CD8-positive, alpha-beta memory T cell (primary cell): ENCODE results near the gene TMEM270. TPM values are rescaled to one million over a fixed set of nuclear protein-coding genes. Genes with fewer than 3 reads are reported as not detected.
"Not testable (repeated sequence)": the region's sequence is repeated elsewhere in the genome, so short reads cannot be mapped to it uniquely, and the experiment has no call there.

ENCODE experiments used
- CTCF ChIA-PET: fragments of 350-600 bp; sonication (Branson Sonifier 250); formaldehyde crosslinking; loops from one replicate; lab custom pipeline; 2021; ENCODE audit warnings: antibody characterized with exemption; lab: Charles Lee
- POLR2A ChIA-PET: fragments of 350-600 bp; sonication (Branson Sonifier 250); formaldehyde crosslinking; loops from one replicate; lab custom pipeline; 2021; ENCODE audit warnings: antibody characterized with exemption; lab: Charles Lee
- DNase-seq, 5 donors: peaks; one replicate each; pipeline versions ENCODE4 v3.0.0 to v3.0.0-alpha.2; 2020 to 2022; ENCODE audit warnings: mixed read lengths in 1 of 5
- H3K27ac ChIP-seq: one replicate; pipeline ENCODE4 v1.7.0; 2013; ENCODE audit warnings: low read depth, mild to moderate bottlenecking, low read length, moderate library complexity
- H3K27me3 ChIP-seq: 2 replicates; pipeline ENCODE4 v1.7.0; 2013; ENCODE audit warnings: low read length, mild to moderate bottlenecking; ENCODE audit not compliant: insufficient read depth, poor library complexity, severe bottlenecking
- H3K36me3 ChIP-seq: 2 replicates; pipeline ENCODE4 v1.7.0; 2013; ENCODE audit warnings: mild to moderate bottlenecking, low read length, moderate library complexity; ENCODE audit not compliant: insufficient read depth
- H3K4me1 ChIP-seq: 2 replicates; pipeline ENCODE4 v1.7.0; 2013; ENCODE audit warnings: mild to moderate bottlenecking, low read length, moderate library complexity; ENCODE audit not compliant: insufficient read depth
- H3K4me3 ChIP-seq: 2 replicates; pipeline ENCODE4 v1.7.0; 2013; ENCODE audit warnings: mild to moderate bottlenecking, low read length
- H3K9me3 ChIP-seq: 2 replicates; pipeline ENCODE4 v1.7.0; 2013; ENCODE audit warnings: mild to moderate bottlenecking, low read length
- H3K27ac Mint-ChIP-seq, 8 donors: one replicate each; pipeline ENCODE4 v1.8.0; 2020 to 2021; ENCODE audit warnings: mixed read lengths in 8 of 8, mild to moderate bottlenecking in 6 of 8, inconsistent platforms in 3 of 8, moderate library complexity in 3 of 8
- H3K27me3 Mint-ChIP-seq, 2 donors: one replicate each; pipeline ENCODE4 v1.8.0; 2020 to 2021; ENCODE audit warnings: mixed read lengths in 2 of 2, mild to moderate bottlenecking in 1 of 2, moderate library complexity in 1 of 2
- H3K36me3 Mint-ChIP-seq, 3 donors: one replicate each; pipeline ENCODE4 v1.8.0; 2020 to 2021; ENCODE audit warnings: mixed read lengths in 3 of 3, inconsistent platforms in 1 of 3, mild to moderate bottlenecking in 1 of 3
- H3K4me1 Mint-ChIP-seq, 3 donors: one replicate each; pipeline ENCODE4 v1.8.0; 2020 to 2021; ENCODE audit warnings: mixed read lengths in 3 of 3, inconsistent platforms in 1 of 3, mild to moderate bottlenecking in 1 of 3
- H3K4me3 Mint-ChIP-seq, 7 donors: one replicate each; pipeline ENCODE4 v1.8.0; 2020 to 2021; ENCODE audit warnings: mixed read lengths in 7 of 7, mild to moderate bottlenecking in 6 of 7, moderate library complexity in 4 of 7, inconsistent platforms in 2 of 7
- H3K9me3 Mint-ChIP-seq, 5 donors: one replicate each; pipeline ENCODE4 v1.8.0; 2020 to 2022; ENCODE audit warnings: mixed read lengths in 5 of 5, mild to moderate bottlenecking in 3 of 5, moderate library complexity in 2 of 5, inconsistent platforms in 1 of 5
- polyA plus RNA-seq: library from polyadenylated mRNA; unstranded; fragments of 300-500 nt; fragmentation: Illumina TruSeq; gene quantifications from one replicate; pipeline ENCODE4 v1.2.3, GENCODE V29; 2021
- total RNA-seq, 2 experiments: library from RNA; stranded (reverse); gene quantifications; one replicate each; pipeline ENCODE4 v1.2.3, GENCODE V29; 2021

The TMEM270 gene
- total and polyA plus RNA-seq, 3 experiments from 2014 or later, result not detected

GRCh38 chr7:73842067-73842976 lies 18.6 kb upstream of the TMEM270 start, which contains the start of gene METTL27:
METTL27 (minus strand) TSS chr7:73842516; CDS start chr7:73842140, 376 bp downstream.
- no peaks in the 10 kb centered on the region for H3K9me3 ChIP-seq
- Mint-ChIP-seq H3K36me3 (no peaks in the 10 kb centered on the region), H3K4me3 (peak within 1 kb of the TSS; percentile 82 to 93 (median 87)), H3K27me3 (peaks cover 3 to 9% of the 10 kb centered on the region in 2 donors), H3K9me3 (no peaks in the 10 kb centered on the region), H3K4me1 (peaks cover 8 to 24% (median 8%) of the 10 kb centered on the region in 3 donors), H3K27ac (peak within 1 kb of the TSS in 7 of 8 donors; percentile 41 to 84 (median 66))
- POLR2A ChIA-PET, result no interaction called here
- H3K27ac ChIP-seq, result peak within 1 kb of the TSS; percentile 51
- H3K4me1 ChIP-seq, result peaks cover 6% of the 10 kb centered on the region
- no peaks in the 10 kb centered on the region for H3K36me3 ChIP-seq
- H3K4me3 ChIP-seq, result peak within 1 kb of the TSS; percentile 66
- H3K27me3 ChIP-seq, result no peaks in the 10 kb centered on the region
- CTCF ChIA-PET, result interaction anchor here (0.5 to 2.6 kb wide), 4 partner anchors 8 to 24 kb away, joined by 3 to 10 read pairs (median 4); no protein-coding TSS in a partner anchor
- peak; percentile 84 to 92 (median 85) for DNase-seq

- no peaks in the 10 kb centered on the region for H3K27me3 ChIP-seq
- ChIA-PET POLR2A (no interaction called here), CTCF (interaction anchor here (1.3 to 1.4 kb wide), 2 partner anchors 11 to 12 kb away, joined by 3 read pairs; no protein-coding TSS in a partner anchor)
- no peak overlapping the region for H3K27ac ChIP-seq
- Mint-ChIP-seq H3K27ac (peak overlapping the region in 2 of 8 donors; percentile 69 to 77), H3K4me3 (peak overlapping the region in 6 of 7 donors; percentile 2 to 64 (median 41)), H3K4me1 (peaks cover 8 to 24% (median 8%) of the 10 kb centered on the region in 3 donors), H3K27me3 (no peaks in the 10 kb centered on the region), H3K36me3 (no peaks in the 10 kb centered on the region), H3K9me3 (no peaks in the 10 kb centered on the region)
- DNase-seq, result no peak
- H3K4me1 ChIP-seq, result peaks cover 6% of the 10 kb centered on the region
- no peaks in the 10 kb centered on the region for H3K36me3 ChIP-seq
- H3K9me3 ChIP-seq, result no peaks in the 10 kb centered on the region
- H3K4me3 ChIP-seq, result no peak overlapping the region
These were observed 16.8 kb upstream of the TMEM270 start for GRCh38 chr7:73844131-73844547.

GRCh38 chr7:73844848-73845460 lies 16.0 kb upstream of the TMEM270 start:
- no peaks in the 10 kb centered on the region for H3K27me3 ChIP-seq
- POLR2A ChIA-PET, result no interaction called here
- DNase-seq, result no peak
- H3K27ac ChIP-seq, result no peak overlapping the region
- no peaks in the 10 kb centered on the region for H3K9me3 Mint-ChIP-seq
- peaks cover 6% of the 10 kb centered on the region for H3K4me1 ChIP-seq
- CTCF ChIA-PET, result interaction anchor here (1.3 to 1.4 kb wide), 2 partner anchors 10 to 11 kb away, joined by 3 read pairs; no protein-coding TSS in a partner anchor
- H3K4me3 ChIP-seq, result no peak overlapping the region
- peaks cover 8 to 24% (median 8%) of the 10 kb centered on the region in 3 donors for H3K4me1 Mint-ChIP-seq
- H3K9me3 ChIP-seq, result no peaks in the 10 kb centered on the region
- H3K36me3 ChIP-seq, result no peaks in the 10 kb centered on the region
- H3K27me3 Mint-ChIP-seq, result no peaks in the 10 kb centered on the region
- peak overlapping the region in 2 of 7 donors; percentile 60 to 68 for H3K4me3 Mint-ChIP-seq
- peak overlapping the region in 1 of 8 donors; percentile 12 for H3K27ac Mint-ChIP-seq
- no peaks in the 10 kb centered on the region for H3K36me3 Mint-ChIP-seq

GRCh38 chr7:73845701-73846195 lies 15.2 kb upstream of the TMEM270 start:
- H3K36me3 ChIP-seq, H3K9me3 ChIP-seq, H3K27ac Mint-ChIP-seq, H3K27ac ChIP-seq, H3K27me3 Mint-ChIP-seq, H3K36me3 Mint-ChIP-seq, DNase-seq, H3K27me3 ChIP-seq, H3K4me1 ChIP-seq, H3K4me3 ChIP-seq, POLR2A ChIA-PET, CTCF ChIA-PET, H3K9me3 Mint-ChIP-seq: not testable (repeated sequence)
- Mint-ChIP-seq H3K4me1 (peaks cover 8 to 23% (median 9%) of the 10 kb centered on the region in 3 donors), H3K4me3 (peak overlapping the region in 1 of 7 donors; percentile 48)

GRCh38 chr7:73847941-73848723 lies 12.8 kb upstream of the TMEM270 start:
- Histone ChIP-seq H3K27me3 (no peaks in the 10 kb centered on the region), H3K36me3 (no peaks in the 10 kb centered on the region), H3K9me3 (no peaks in the 10 kb centered on the region), H3K4me1 (no peaks in the 10 kb centered on the region), H3K4me3 (no peak overlapping the region), H3K27ac (no peak overlapping the region)
- Mint-ChIP-seq H3K27me3 (peaks cover 4 to 7% of the 10 kb centered on the region in 2 donors), H3K27ac (no peak overlapping the region), H3K9me3 (no peaks in the 10 kb centered on the region), H3K4me1 (peaks cover 11 to 16% (median 11%) of the 10 kb centered on the region in 3 donors), H3K4me3 (no peak overlapping the region), H3K36me3 (no peaks in the 10 kb centered on the region)
- DNase-seq, result no peak
- CTCF ChIA-PET, result no interaction called here
- POLR2A ChIA-PET, result no interaction called here

- POLR2A ChIA-PET, result interaction anchor here (0.7 kb wide), 1 partner anchor 12 kb away, joined by 6 read pairs; no protein-coding TSS in a partner anchor
- H3K4me1 ChIP-seq, result no peaks in the 10 kb centered on the region
- no peak for DNase-seq
- H3K27ac Mint-ChIP-seq, result no peak overlapping the region
- CTCF ChIA-PET, result interaction anchor here (1.1 kb wide), 2 partner anchors 9 to 116 kb away, joined by 3 to 6 read pairs; no protein-coding TSS in a partner anchor
- H3K9me3 Mint-ChIP-seq, result no peaks in the 10 kb centered on the region
- H3K36me3 ChIP-seq, result no peaks in the 10 kb centered on the region
- no peak overlapping the region for H3K27ac ChIP-seq
- H3K27me3 Mint-ChIP-seq, result peaks cover 4 to 17% of the 10 kb centered on the region in 2 donors
- H3K4me3 Mint-ChIP-seq, result no peak overlapping the region
- peaks cover 8 to 15% (median 12%) of the 10 kb centered on the region in 3 donors for H3K4me1 Mint-ChIP-seq
- H3K4me3 ChIP-seq, result no peak overlapping the region
- H3K36me3 Mint-ChIP-seq, result no peaks in the 10 kb centered on the region
- H3K9me3 ChIP-seq, result no peaks in the 10 kb centered on the region
- H3K27me3 ChIP-seq, result peaks cover 7% of the 10 kb centered on the region
These were observed 10.2 kb upstream of the TMEM270 start for GRCh38 chr7:73850781-73851207.
